Smooth muscle cell (in vitro differentiated cells): ENCODE measurements around the gene OPCML. TPM values are rescaled to one million over a fixed set of nuclear protein-coding genes. Genes with fewer than 3 reads are reported as not detected.

Experiments used
- DNase-seq: peaks from one replicate; lab custom pipeline; 2025; ENCODE audit not compliant: unreplicated experiment; lab: John Stamatoyannopoulos, UW
- H2AFZ ChIP-seq: fragments of 200-600 bp; sonication (generic); 2 replicates; pipeline ENCODE4 v1.6.0; 2016; ENCODE audit warnings: antibody characterized with exemption, low read depth, mild to moderate bottlenecking
- H3F3A ChIP-seq: fragments of 200-600 bp; sonication (generic); 2 replicates; pipeline ENCODE4 v1.6.0; 2017; ENCODE audit warnings: antibody characterized with exemption, low read depth
- H3K27ac ChIP-seq: fragments of 200-600 bp; sonication (generic); 2 replicates; pipeline ENCODE4 v1.5.1; 2016; ENCODE audit warnings: low read depth, mild to moderate bottlenecking
- H3K27me3 ChIP-seq: fragments of 200-600 bp; sonication (generic); 2 replicates; pipeline ENCODE4 v1.6.1; 2016; ENCODE audit warnings: low read depth, mild to moderate bottlenecking
- H3K36me3 ChIP-seq: fragments of 200-600 bp; sonication (generic); 2 replicates; pipeline ENCODE4 v1.5.1; 2016; ENCODE audit warnings: low read depth
- H3K4me1 ChIP-seq: fragments of 200-600 bp; sonication (generic); 2 replicates; pipeline ENCODE4 v1.5.1; 2016; ENCODE audit warnings: low read depth
- H3K4me2 ChIP-seq: fragments of 200-600 bp; sonication (generic); 2 replicates; pipeline ENCODE4 v1.6.0; 2016; ENCODE audit warnings: mild to moderate bottlenecking
- H3K4me3 ChIP-seq: fragments of 200-600 bp; sonication (generic); 2 replicates; pipeline ENCODE4 v1.5.1; 2016; ENCODE audit warnings: mild to moderate bottlenecking
- H3K79me2 ChIP-seq: fragments of 200-600 bp; sonication (generic); 2 replicates; pipeline ENCODE4 v1.6.0; 2016; ENCODE audit warnings: low read depth, mild to moderate bottlenecking
- H3K9ac ChIP-seq: fragments of 200-600 bp; sonication (generic); 2 replicates; pipeline ENCODE4 v1.6.0; 2016; ENCODE audit warnings: low read depth
- H3K9me3 ChIP-seq: fragments of 200-600 bp; sonication (generic); replicated peaks from 2 replicates; pipeline ENCODE4 v1.5.1; 2016; ENCODE audit warnings: low read depth
- H4K20me1 ChIP-seq: fragments of 200-600 bp; sonication (generic); 2 replicates; pipeline ENCODE4 v1.6.0; 2016; ENCODE audit warnings: low read depth
- CTCF ChIP-seq: fragments of 200-600 bp; sonication (generic); IDR thresholded peaks from 2 replicates; pipeline ENCODE4 v1.5.1; 2017; ENCODE audit warnings: borderline replicate concordance, mild to moderate bottlenecking, antibody characterized with exemption; ENCODE audit not compliant: insufficient read depth, poor library complexity, severe bottlenecking
- WGBS: methylation state at CpG from one replicate; pipeline ENCODE4 v1.1.7; 2016; ENCODE audit warnings: low lambda C conversion rate; 5-methylcytosine and 5-hydroxymethylcytosine counted together
- polyA plus RNA-seq: library from polyadenylated mRNA; unstranded; fragments of >200 nt; fragmentation: Nextera tagmentation; extraction: Ambion mirVana; gene quantifications from 2 replicates; pipeline ENCODE4 v1.2.1, GENCODE V29; 2016
- total RNA-seq: library from RNA; depleted of rRNA; stranded (reverse); fragments of >200 nt; gene quantifications from 2 replicates; pipeline ENCODE4 v1.2.3, GENCODE V29; 2014

The OPCML gene
- total and polyA plus RNA-seq, 2 experiments from 2014 or later: 0.42 to 0.58 TPM

- Histone ChIP-seq H3K27me3 (peaks cover 5% of the 10 kb centered on the region), H3K79me2 (no peaks in the 10 kb centered on the region), H3K9me3 (no peaks in the 10 kb centered on the region), H4K20me1 (no peaks in the 10 kb centered on the region), H3K4me3 (no peak overlapping the region), H3K4me2 (no peak overlapping the region), H2AFZ (no peak overlapping the region), H3K9ac (no peak overlapping the region), H3K4me1 (no peaks in the 10 kb centered on the region), H3K27ac (no peak overlapping the region), H3K36me3 (no peaks in the 10 kb centered on the region), H3F3A (no peaks in the 10 kb centered on the region)
- 98% methylated on average over 9 of the region's 9 CpGs for WGBS
- no peak for TF ChIP-seq CTCF
- no peak for DNase-seq
These were observed 123.4 kb downstream of the OPCML start for GRCh38 chr11:133408936-133409335.

GRCh38 chr11:133408402-133408801, 123.9 kb downstream of the OPCML start:
- no peaks in the 10 kb centered on the region for H3K4me1 ChIP-seq
- H3K9ac ChIP-seq: no peak overlapping the region
- H4K20me1 ChIP-seq: no peaks in the 10 kb centered on the region
- no peak for DNase-seq
- no peaks in the 10 kb centered on the region for H3K9me3 ChIP-seq
- H3K27me3 ChIP-seq: peaks cover 5% of the 10 kb centered on the region
- WGBS: 90% methylated on average over 3 of the region's 3 CpGs
- no peak for TF ChIP-seq CTCF
- no peaks in the 10 kb centered on the region for H3F3A ChIP-seq
- no peak overlapping the region for H3K4me3 ChIP-seq
- H3K27ac ChIP-seq: no peak overlapping the region
- no peak overlapping the region for H3K4me2 ChIP-seq
- no peaks in the 10 kb centered on the region for H3K36me3 ChIP-seq
- no peak overlapping the region for H2AFZ ChIP-seq
- H3K79me2 ChIP-seq: no peaks in the 10 kb centered on the region

GRCh38 chr11:133406489-133406888, 125.8 kb downstream of the OPCML start:
- Histone ChIP-seq H3K27me3 (peaks cover 5% of the 10 kb centered on the region), H3K79me2 (no peaks in the 10 kb centered on the region), H3K27ac (no peak overlapping the region), H3F3A (no peaks in the 10 kb centered on the region), H3K36me3 (no peaks in the 10 kb centered on the region), H4K20me1 (no peaks in the 10 kb centered on the region), H3K4me3 (no peak overlapping the region), H3K9ac (no peak overlapping the region), H3K4me1 (no peaks in the 10 kb centered on the region), H2AFZ (no peak overlapping the region), H3K9me3 (no peaks in the 10 kb centered on the region), H3K4me2 (no peak overlapping the region)
- DNase-seq: no peak
- 91% methylated on average over 4 of the region's 4 CpGs for WGBS
- TF ChIP-seq CTCF: no peak

GRCh38 chr11:133403900-133404299, 128.4 kb downstream of the OPCML start:
- Histone ChIP-seq H2AFZ (no peak overlapping the region), H3K4me3 (no peak overlapping the region), H3K9ac (no peak overlapping the region), H3K27me3 (peaks cover 3% of the 10 kb centered on the region), H3K9me3 (no peaks in the 10 kb centered on the region), H3K79me2 (no peaks in the 10 kb centered on the region), H3K4me2 (no peak overlapping the region), H3K36me3 (no peaks in the 10 kb centered on the region), H3K4me1 (no peaks in the 10 kb centered on the region), H4K20me1 (no peaks in the 10 kb centered on the region), H3F3A (no peaks in the 10 kb centered on the region), H3K27ac (no peak overlapping the region)
- TF ChIP-seq CTCF: peak; percentile 7
- no peak for DNase-seq
- 88% methylated on average over 6 of the region's 6 CpGs for WGBS
